Thyroid gland (tissue), 4 donors: ENCODE measurements around the gene RPN1.

ENCODE experiments used
- CTCF ChIP-seq, 6 experiments: fragments of 200-600 bp in 3 of 6; fragments of 450-650 bp in 3 of 6; sonication (generic) in 3 of 6; IDR thresholded peaks; one replicate each; pipeline ENCODE4 v1.5.1; 2016 to 2019; ENCODE audit warnings: antibody characterized with exemption in 6 of 6, mild to moderate bottlenecking in 2 of 6, inconsistent platforms in 1 of 6, moderate library complexity in 1 of 6
- POLR2A ChIP-seq, 2 donors: fragments of 450-650 bp; IDR thresholded peaks; one replicate each; pipeline ENCODE4 v1.6.1; 2017; ENCODE audit warnings: antibody characterized with exemption in 2 of 2, mild to moderate bottlenecking in 2 of 2, moderate library complexity in 1 of 2

- TF ChIP-seq POLR2A (IDR thresholded peaks at IDR 0.05) (no peak), CTCF (IDR thresholded peaks at IDR 0.05) (no peak)
These were observed 38.4 kb upstream of the RPN1 start for GRCh38 chr3:128689060-128689459.
